AG08396 (cell line): ENCODE data around the gene GRIN2C.

Experiments used
- DNase-seq: peaks from one replicate; pipeline ENCODE4 v3.0.0; 2012; ENCODE audit warnings: low spot score, mixed read lengths

Gene GRIN2C

GRCh38 chr17:74821655-74822334 is 37.9 kb downstream of the GRIN2C start:
- DNase-seq: no peak

- DNase-seq: no peak
Observed at GRCh38 chr17:74819801-74820436, 39.8 kb downstream of the GRIN2C start.

GRCh38 chr17:74818291-74818938 is 41.3 kb downstream of the GRIN2C start:
- no peak for DNase-seq

GRCh38 chr17:74816905-74817620 is 42.6 kb downstream of the GRIN2C start:
- no peak for DNase-seq

DNA sequence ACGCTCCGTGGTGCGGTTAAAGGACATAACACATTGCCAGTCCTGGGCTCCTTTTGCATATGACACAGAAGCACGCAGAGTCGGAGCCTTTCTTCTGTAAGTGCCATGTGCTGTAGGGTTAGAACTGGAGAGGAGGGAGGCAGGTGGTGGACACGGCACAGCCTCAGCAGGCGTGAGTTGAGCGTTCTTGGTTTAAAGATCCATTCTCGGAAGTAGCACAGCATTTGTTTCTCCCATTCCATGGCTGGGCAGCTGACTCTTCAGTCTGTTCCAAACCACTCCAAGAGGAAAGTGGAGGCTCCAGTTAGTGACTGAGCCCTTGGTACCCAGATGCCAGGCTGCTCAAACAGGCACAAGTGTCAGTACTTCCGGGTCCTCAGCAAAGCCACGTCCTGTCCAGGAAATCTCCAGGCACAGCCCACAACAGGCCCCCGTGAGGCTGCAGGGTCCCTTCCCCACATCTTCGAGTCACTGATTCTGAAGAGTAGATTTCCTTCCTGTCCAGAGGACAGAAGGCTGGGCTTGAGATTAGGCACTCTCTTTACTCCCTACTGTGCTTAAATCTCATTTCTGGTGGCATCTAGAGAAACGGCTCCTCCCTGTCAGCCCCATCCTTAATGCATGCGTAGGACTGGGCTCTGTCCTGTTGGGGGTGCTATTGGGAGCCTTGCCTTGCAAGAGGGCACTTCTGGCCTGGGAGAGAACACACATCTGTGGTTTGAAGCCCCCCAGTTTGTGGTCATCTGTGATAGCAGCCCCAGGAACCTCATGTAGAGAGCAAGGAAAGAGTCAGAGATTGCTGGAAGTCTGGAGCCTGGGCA is 43.9 kb downstream of the GRIN2C start:
- no peak for DNase-seq

- DNase-seq: no peak
Observed at GRCh38 chr17:74815067-74815466, 44.6 kb downstream of the GRIN2C start.

DNA sequence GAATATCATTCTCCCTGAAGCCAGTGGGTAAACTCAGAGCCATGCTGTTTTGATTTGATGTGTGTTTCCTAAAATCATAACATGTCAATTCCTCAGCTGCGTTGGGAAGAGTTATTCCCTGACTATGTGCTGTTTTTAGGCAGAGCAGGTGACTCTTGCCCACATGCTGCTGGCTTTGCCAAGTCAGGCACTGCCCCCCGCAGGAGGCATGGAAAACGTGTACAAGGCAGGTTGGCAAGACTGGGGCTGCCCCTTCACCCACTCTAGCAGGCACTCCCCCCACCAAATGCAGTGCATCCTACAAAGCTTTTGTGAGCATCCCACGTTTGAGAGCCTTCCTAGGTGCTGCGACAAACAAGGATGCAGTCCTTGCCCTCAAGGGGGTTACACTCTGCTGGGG is 45.2 kb downstream of the GRIN2C start:
- DNase-seq: no peak

- no peak for DNase-seq
Observed at GRCh38 chr17:74812109-74813009, 47.3 kb downstream of the GRIN2C start.

DNA sequence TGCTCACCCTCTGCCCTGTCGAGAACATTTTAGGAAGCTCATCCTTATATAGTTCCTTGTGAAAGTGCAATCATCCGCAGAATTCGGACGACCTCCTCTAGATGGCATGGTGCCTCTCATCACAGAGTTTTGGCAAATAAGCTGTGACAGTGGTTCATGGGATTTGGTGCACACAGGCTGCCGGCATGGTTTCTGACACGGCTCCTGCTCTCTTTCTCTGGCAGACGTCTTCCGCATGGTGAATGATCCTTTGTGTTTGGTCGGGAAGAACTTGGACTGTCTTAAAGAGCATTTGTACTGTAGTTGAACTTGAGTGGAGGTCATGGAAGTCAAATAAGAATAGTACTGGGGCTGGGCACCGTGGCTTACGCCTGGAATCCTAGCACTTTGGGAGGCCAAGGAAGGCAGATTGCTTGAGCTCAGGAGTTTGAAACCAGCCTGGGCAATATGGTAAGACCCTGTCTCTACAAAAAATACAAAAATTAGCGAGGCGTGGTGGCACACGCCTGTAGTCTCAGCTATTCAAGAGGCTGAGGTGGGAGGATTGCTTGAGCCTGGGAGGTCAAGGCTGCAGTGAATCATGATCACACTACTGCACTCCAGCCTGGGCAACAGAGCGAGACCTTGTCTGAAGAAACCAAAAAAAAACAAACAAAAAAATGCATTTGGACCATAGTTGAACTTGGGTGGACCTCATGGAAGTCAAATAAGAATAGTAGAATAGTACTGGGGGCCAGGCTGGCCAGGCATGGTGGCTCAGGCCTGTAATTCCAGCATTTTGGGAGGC is 48.8 kb downstream of the GRIN2C start:
- no peak for DNase-seq

GRCh38 chr17:74808714-74809430 is 50.8 kb downstream of the GRIN2C start:
- no peak for DNase-seq

- DNase-seq: no peak
Observed at GRCh38 chr17:74807925-74808324, 51.8 kb downstream of the GRIN2C start.

DNA sequence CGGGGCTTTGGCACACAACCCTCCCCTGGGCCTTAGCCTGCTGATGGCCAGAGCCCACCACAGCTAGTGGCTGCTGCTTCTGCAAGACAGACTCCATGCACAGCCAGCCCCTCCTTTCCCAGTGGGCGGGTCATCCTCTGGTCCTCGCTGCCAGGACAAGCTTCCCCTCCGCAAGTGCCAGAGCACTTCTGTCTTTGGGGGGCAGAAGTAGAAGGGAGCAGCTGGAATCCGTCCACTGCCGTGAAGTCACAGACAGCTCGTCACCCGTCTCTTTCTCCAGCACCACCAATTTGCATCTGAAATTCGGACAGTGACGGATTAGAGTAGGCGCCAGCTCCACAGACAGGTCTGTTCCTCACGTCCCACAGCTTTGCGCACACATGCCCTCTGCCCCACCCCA is 52.2 kb downstream of the GRIN2C start:
- DNase-seq: no peak

- DNase-seq: no peak
Observed at GRCh38 chr17:74806334-74806733, 53.4 kb downstream of the GRIN2C start.

DNA sequence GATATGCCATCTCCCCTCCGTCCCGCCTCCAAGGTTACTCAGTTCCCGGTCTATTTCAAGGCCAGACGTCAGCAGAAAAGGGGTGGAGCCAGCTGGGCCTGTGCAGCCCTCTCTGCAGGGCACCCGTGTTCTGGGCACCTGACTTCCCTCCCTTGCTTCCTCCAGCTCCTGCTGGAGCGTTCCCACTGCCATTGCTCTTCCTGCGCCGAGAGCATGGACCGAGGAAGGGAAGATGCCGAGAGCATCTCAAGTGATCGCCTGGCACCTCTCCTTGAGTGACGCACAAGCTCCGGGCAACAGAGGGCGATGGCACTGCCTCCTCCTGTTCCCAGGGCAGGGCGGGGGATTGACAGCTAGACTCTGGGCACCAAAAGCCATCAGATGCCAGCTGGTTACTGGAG is 54.1 kb downstream of the GRIN2C start:
- DNase-seq: no peak

DNA sequence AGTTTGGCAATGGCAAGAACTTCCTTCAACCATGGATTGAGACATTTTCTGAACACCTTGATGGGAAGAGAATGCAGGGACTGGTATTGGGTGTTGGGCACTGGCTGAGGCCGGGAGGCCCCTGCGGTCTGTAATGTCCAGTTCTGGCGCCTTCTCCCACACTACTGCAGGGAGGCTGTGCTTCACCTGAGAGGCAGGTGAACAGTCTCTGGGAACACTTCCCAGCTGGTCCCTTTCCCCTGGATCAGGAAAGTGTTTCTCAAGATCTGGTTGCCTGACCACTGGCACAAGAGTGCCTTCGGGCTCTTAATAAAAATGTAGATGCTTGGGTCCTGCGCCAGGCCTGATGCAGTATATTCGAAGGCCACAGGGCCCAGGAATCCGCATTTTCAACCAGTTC is 55.0 kb downstream of the GRIN2C start:
- no peak for DNase-seq

- no peak for DNase-seq
Observed at GRCh38 chr17:74803971-74804370, 55.7 kb downstream of the GRIN2C start.

GRCh38 chr17:74803388-74803930 is 56.2 kb downstream of the GRIN2C start:
- no peak for DNase-seq

DNA sequence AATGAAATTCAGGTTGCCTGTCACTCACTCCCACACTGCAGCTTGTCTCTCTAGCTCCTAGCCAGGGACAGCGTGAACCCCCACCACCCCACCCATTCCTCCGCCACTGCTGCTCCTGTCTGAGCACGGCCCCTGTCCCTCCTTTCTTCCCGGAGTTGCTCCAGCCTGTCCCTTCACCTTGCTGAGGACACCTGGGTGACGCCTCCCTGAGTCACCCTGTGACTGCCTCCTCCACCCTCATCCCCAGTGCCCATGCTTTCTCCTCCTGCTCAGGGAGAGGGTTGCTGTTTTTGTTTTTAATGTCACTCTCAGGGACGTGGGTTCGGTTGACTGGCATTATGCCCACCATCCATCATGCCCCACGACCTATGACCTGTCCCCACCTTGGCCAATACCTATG is 57.8 kb downstream of the GRIN2C start:
- DNase-seq: no peak

GRCh38 chr17:74800531-74800930 is 59.2 kb downstream of the GRIN2C start:
- DNase-seq: no peak
